Testis (tissue), 2 donors: Measurements from ENCODE around the gene CIP2A.

ENCODE experiments used
- POLR2A ChIP-seq: fragments of 450-650 bp; IDR thresholded peaks from one replicate; pipeline ENCODE4 v1.6.1; 2017; ENCODE audit warnings: antibody characterized with exemption, mild to moderate bottlenecking, moderate library complexity
- TF ChIP-seq, protein P1 (sequence below), 3 experiments: fragments of 450-650 bp in 2 of 3; fragments of 200-600 bp in 1 of 3; sonication (generic) in 1 of 3; IDR thresholded peaks; one replicate each; pipeline ENCODE4 v1.5.1; 2016 to 2019; ENCODE audit warnings: antibody characterized with exemption in 3 of 3, mild to moderate bottlenecking in 2 of 3, moderate library complexity in 1 of 3

DNA sequence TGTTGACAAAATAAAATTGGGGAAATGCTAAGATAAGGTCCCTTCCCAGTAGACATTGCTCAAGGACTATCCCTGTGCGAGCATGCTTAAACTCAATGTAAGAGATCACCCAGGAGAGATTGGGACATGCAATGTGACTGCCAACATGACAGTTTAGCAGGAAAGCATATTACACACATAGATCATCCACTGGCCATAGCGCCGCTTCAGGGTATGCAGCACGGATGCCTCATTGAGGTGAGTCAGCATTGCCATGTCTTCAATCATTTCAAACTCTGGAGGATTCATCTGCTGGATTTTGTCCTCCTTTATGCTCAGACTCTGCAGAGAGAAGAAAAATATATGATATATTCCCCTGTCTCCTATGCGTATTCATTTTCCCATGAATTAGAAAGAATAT is 87.7 kb downstream of the CIP2A start:
- TF ChIP-seq, protein P1, sequence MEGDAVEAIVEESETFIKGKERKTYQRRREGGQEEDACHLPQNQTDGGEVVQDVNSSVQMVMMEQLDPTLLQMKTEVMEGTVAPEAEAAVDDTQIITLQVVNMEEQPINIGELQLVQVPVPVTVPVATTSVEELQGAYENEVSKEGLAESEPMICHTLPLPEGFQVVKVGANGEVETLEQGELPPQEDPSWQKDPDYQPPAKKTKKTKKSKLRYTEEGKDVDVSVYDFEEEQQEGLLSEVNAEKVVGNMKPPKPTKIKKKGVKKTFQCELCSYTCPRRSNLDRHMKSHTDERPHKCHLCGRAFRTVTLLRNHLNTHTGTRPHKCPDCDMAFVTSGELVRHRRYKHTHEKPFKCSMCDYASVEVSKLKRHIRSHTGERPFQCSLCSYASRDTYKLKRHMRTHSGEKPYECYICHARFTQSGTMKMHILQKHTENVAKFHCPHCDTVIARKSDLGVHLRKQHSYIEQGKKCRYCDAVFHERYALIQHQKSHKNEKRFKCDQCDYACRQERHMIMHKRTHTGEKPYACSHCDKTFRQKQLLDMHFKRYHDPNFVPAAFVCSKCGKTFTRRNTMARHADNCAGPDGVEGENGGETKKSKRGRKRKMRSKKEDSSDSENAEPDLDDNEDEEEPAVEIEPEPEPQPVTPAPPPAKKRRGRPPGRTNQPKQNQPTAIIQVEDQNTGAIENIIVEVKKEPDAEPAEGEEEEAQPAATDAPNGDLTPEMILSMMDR (IDR thresholded peaks at IDR 0.05): no peak
- no peak for TF ChIP-seq POLR2A
